AML-193 (cell line): ENCODE data around the gene CARD6.
"Not testable (repeated sequence)": the region's sequence is repeated elsewhere in the genome, so short reads cannot be mapped to it uniquely, and the experiment has no call there.

Experiments
- DNase-seq, 2 experiments: peaks; one replicate each; lab custom pipeline; 2025; lab: John Stamatoyannopoulos, UW

CARD6 gene

GRCh38 chr5:40828690-40829661 is 12.2 kb upstream of the CARD6 start:
- DNase-seq: no peak

- DNase-seq: no peak
Observed at GRCh38 chr5:40829748-40830533, 11.2 kb upstream of the CARD6 start.

GRCh38 chr5:40831346-40832210 is 9.6 kb upstream of the CARD6 start:
- DNase-seq: no peak

GRCh38 chr5:40832345-40832744 is 8.8 kb upstream of the CARD6 start:
- no peak for DNase-seq

GRCh38 chr5:40833712-40834229 is 7.4 kb upstream of the CARD6 start:
- no peak for DNase-seq

GRCh38 chr5:40834391-40834848 is 6.7 kb upstream of the CARD6 start:
- no peak for DNase-seq

- DNase-seq: peak; percentile 89 to 94
Observed at GRCh38 chr5:40834849-40835787, 6.0 kb upstream of the CARD6 start, which contains the start of gene RPL37. Gene RPL37 (minus strand): TSS chr5:40835222. CDS start chr5:40835185, 37 bp downstream.

GRCh38 chr5:40838086-40838485 is 3.1 kb upstream of the CARD6 start:
- DNase-seq: no peak

GRCh38 chr5:40842351-40842750 is 1.2 kb downstream of the CARD6 start:
- DNase-seq: no peak

- DNase-seq: no peak
Observed at GRCh38 chr5:40844565-40844964, 3.4 kb downstream of the CARD6 start.

- no peak for DNase-seq
Observed at GRCh38 chr5:40846371-40846770, 5.2 kb downstream of the CARD6 start.

- no peak for DNase-seq
Observed at GRCh38 chr5:40847525-40847924, 6.4 kb downstream of the CARD6 start.

- no peak for DNase-seq
Observed at GRCh38 chr5:40853632-40854192, 12.5 kb downstream of the CARD6 start.

GRCh38 chr5:40860711-40861110 is 19.5 kb downstream of the CARD6 start:
- DNase-seq: no peak

GRCh38 chr5:40865004-40865403 is 23.8 kb downstream of the CARD6 start:
- DNase-seq: not testable (repeated sequence)

- DNase-seq: no peak
Observed at GRCh38 chr5:40866844-40867243, 25.7 kb downstream of the CARD6 start.

- no peak for DNase-seq
Observed at GRCh38 chr5:40869384-40869783, 28.2 kb downstream of the CARD6 start.

GRCh38 chr5:40871177-40871576 is 30.0 kb downstream of the CARD6 start:
- no peak for DNase-seq

- not testable (repeated sequence) for DNase-seq
Observed at GRCh38 chr5:40872253-40872652, 31.1 kb downstream of the CARD6 start.

- no peak for DNase-seq
Observed at GRCh38 chr5:40873286-40873880, 32.2 kb downstream of the CARD6 start.
